H9 (cell line): ENCODE data around the gene FSTL4. TPM values are rescaled to one million over a fixed set of nuclear protein-coding genes. Genes with fewer than 3 reads are reported as not detected.

Experiments used
- DNase-seq: peaks from one replicate; pipeline ENCODE4 v3.0.0-alpha.2; 2017
- H2AFZ ChIP-seq: one replicate; pipeline ENCODE4 v1.6.1; 2013; ENCODE audit warnings: mild to moderate bottlenecking, low read length, control low read depth, moderate library complexity
- H2AK5ac ChIP-seq: 2 replicates; pipeline ENCODE4 v1.6.1; 2013; ENCODE audit warnings: low read length, control low read depth, mixed read lengths; ENCODE audit not compliant: insufficient read length
- H2BK120ac ChIP-seq: one replicate; pipeline ENCODE4 v1.6.1; 2013; ENCODE audit warnings: low read depth, mild to moderate bottlenecking, low read length, control low read depth, inconsistent platforms; ENCODE audit not compliant: poor library complexity, severe bottlenecking
- H2BK12ac ChIP-seq: 2 replicates; pipeline ENCODE4 v1.6.1; 2013; ENCODE audit warnings: low read length, control low read depth, mixed read lengths, low read depth; ENCODE audit not compliant: insufficient read length
- H2BK15ac ChIP-seq: 2 replicates; pipeline ENCODE4 v1.6.1; 2013; ENCODE audit warnings: low read depth, low read length, control low read depth
- H2BK20ac ChIP-seq: one replicate; pipeline ENCODE4 v1.6.1; 2013; ENCODE audit warnings: low read depth, mild to moderate bottlenecking, low read length, control low read depth, inconsistent platforms; ENCODE audit not compliant: poor library complexity, severe bottlenecking
- H2BK5ac ChIP-seq: 2 replicates; pipeline ENCODE4 v1.6.1; 2013; ENCODE audit warnings: low read length, control low read depth, mixed read lengths; ENCODE audit not compliant: insufficient read length
- H3K14ac ChIP-seq: 2 replicates; pipeline ENCODE4 v1.6.1; 2013; ENCODE audit warnings: low read length, control low read depth; ENCODE audit not compliant: insufficient read depth
- H3K18ac ChIP-seq: 2 replicates; pipeline ENCODE4 v1.6.1; 2013; ENCODE audit warnings: low read depth, mild to moderate bottlenecking, mixed read lengths, low read length, control low read depth; ENCODE audit not compliant: insufficient read length
- H3K23ac ChIP-seq: 2 replicates; pipeline ENCODE4 v1.6.1; 2013; ENCODE audit warnings: low read length, control low read depth, mixed read lengths, low read depth; ENCODE audit not compliant: insufficient read length
- H3K23me2 ChIP-seq: 2 replicates; pipeline ENCODE4 v1.6.1; 2013; ENCODE audit warnings: low read depth, mild to moderate bottlenecking, mixed read lengths, low read length, control low read depth; ENCODE audit not compliant: insufficient read length, poor library complexity, severe bottlenecking
- H3K27ac ChIP-seq: 2 replicates; pipeline ENCODE4 v1.5.1; 2013; ENCODE audit warnings: low read length, control low read depth, mixed read lengths, low read depth; ENCODE audit not compliant: insufficient read length
- H3K27me3 ChIP-seq: 2 replicates; pipeline ENCODE4 v1.6.1; 2013; ENCODE audit warnings: low read length, control low read depth, inconsistent platforms; ENCODE audit not compliant: insufficient read depth
- H3K4ac ChIP-seq: 2 replicates; pipeline ENCODE4 v1.6.1; 2013; ENCODE audit warnings: low read depth, mild to moderate bottlenecking, control low read depth, inconsistent platforms, low read length, moderate library complexity
- H3K4me1 ChIP-seq: 2 replicates; pipeline ENCODE4 v1.6.1; 2013; ENCODE audit warnings: low read length, control low read depth, inconsistent platforms; ENCODE audit not compliant: insufficient read depth
- H3K4me2 ChIP-seq: 2 replicates; pipeline ENCODE4 v1.6.1; 2013; ENCODE audit warnings: low read length, control low read depth, mixed read lengths; ENCODE audit not compliant: insufficient read length, insufficient read depth
- H3K56ac ChIP-seq: 2 replicates; pipeline ENCODE4 v1.6.1; 2013; ENCODE audit warnings: low read depth, mild to moderate bottlenecking, mixed read lengths, low read length, control low read depth; ENCODE audit not compliant: insufficient read length
- H3K79me1 ChIP-seq: 2 replicates; pipeline ENCODE4 v1.6.1; 2013; ENCODE audit warnings: low read depth, mild to moderate bottlenecking, moderate library complexity, low read length, control low read depth, inconsistent platforms; ENCODE audit not compliant: insufficient read depth, poor library complexity, severe bottlenecking
- H3K79me2 ChIP-seq: 2 replicates; pipeline ENCODE4 v1.6.1; 2013; ENCODE audit warnings: low read length, control low read depth, inconsistent platforms; ENCODE audit not compliant: insufficient read depth
- H3K9ac ChIP-seq: 2 replicates; pipeline ENCODE4 v1.6.1; 2013; ENCODE audit warnings: low read length, control low read depth, mixed read lengths; ENCODE audit not compliant: insufficient read length; ENCODE audit errors: extremely low read depth
- H3K9me3 ChIP-seq: one replicate; pipeline ENCODE4 v1.6.1; 2013; ENCODE audit warnings: low read depth, low read length, inconsistent platforms; ENCODE audit not compliant: control insufficient read depth
- H3T11ph ChIP-seq: one replicate; pipeline ENCODE4 v1.6.1; 2013; ENCODE audit warnings: mild to moderate bottlenecking, low read length, control low read depth, inconsistent platforms
- H4K20me1 ChIP-seq: one replicate; pipeline ENCODE4 v1.6.1; 2013; ENCODE audit not compliant: control insufficient read depth, insufficient read length, insufficient read depth
- H4K5ac ChIP-seq: 2 replicates; pipeline ENCODE4 v1.6.1; 2013; ENCODE audit warnings: low read depth, mild to moderate bottlenecking, mixed read lengths, low read length, control low read depth; ENCODE audit not compliant: insufficient read length
- H4K8ac ChIP-seq: replicated peaks from 2 replicates; pipeline ENCODE4 v1.6.1; 2013; ENCODE audit warnings: low read length, control low read depth, mixed read lengths, low read depth; ENCODE audit not compliant: insufficient read length
- H4K91ac ChIP-seq: 2 replicates; pipeline ENCODE4 v1.6.1; 2013; ENCODE audit warnings: low read depth, mild to moderate bottlenecking, moderate library complexity, mixed read lengths, low read length, control low read depth; ENCODE audit not compliant: insufficient read length
- H3K27ac Mint-ChIP-seq, 3 experiments: 2 replicates in 2 of 3; 3 replicates in 1 of 3; pipeline ENCODE4 v1.8.0; 2020 to 2021; ENCODE audit warnings: mixed read lengths in 3 of 3, mild to moderate bottlenecking in 1 of 3, moderate library complexity in 1 of 3
- H3K27me3 Mint-ChIP-seq: 2 replicates; pipeline ENCODE4 v1.8.0; 2021; ENCODE audit warnings: low read depth, mild to moderate bottlenecking, moderate library complexity, mixed read lengths
- H3K36me3 Mint-ChIP-seq, 3 experiments: 2 replicates in 2 of 3; 3 replicates in 1 of 3; pipeline ENCODE4 v1.8.0; 2020 to 2021; ENCODE audit warnings: low read depth in 3 of 3, mixed read lengths in 3 of 3; ENCODE audit not compliant: insufficient read depth in 1 of 3
- H3K4me1 Mint-ChIP-seq, 2 experiments: 2 replicates each; pipeline ENCODE4 v1.8.0; 2020; ENCODE audit warnings: mixed read lengths in 2 of 2
- H3K4me3 Mint-ChIP-seq, 2 experiments: 2 replicates in 1 of 2; 3 replicates in 1 of 2; pipeline ENCODE4 v1.8.0; 2020 to 2021; ENCODE audit warnings: mild to moderate bottlenecking in 2 of 2, mixed read lengths in 2 of 2, moderate library complexity in 1 of 2
- H3K9me3 Mint-ChIP-seq, 2 experiments: 2 replicates in 1 of 2; 3 replicates in 1 of 2; pipeline ENCODE4 v1.8.0; 2020; ENCODE audit warnings: mild to moderate bottlenecking in 2 of 2, mixed read lengths in 2 of 2, moderate library complexity in 1 of 2
- WGBS: extraction: QIAGEN DNeasy Blood & Tissue Kit; methylation state at CpG from one replicate; pipeline ENCODE4 v1.1.7; 2013; ENCODE audit warnings: missing lambda C conversion rate, low lambda C conversion rate, mixed read lengths; ENCODE audit not compliant: insufficient read length; ENCODE audit errors: extremely low coverage; 5-methylcytosine and 5-hydroxymethylcytosine counted together
- total RNA-seq: library from RNA; stranded (reverse); gene quantifications from 2 replicates; pipeline ENCODE4 v1.2.1, GENCODE V29; 2021
- TF ChIP-seq, protein P1 (sequence below): fragments of 200-600 bp; sonication (generic); conservative IDR thresholded peaks from 3 replicates; pipeline ENCODE4 v1.8.0; 2021; ENCODE audit warnings: antibody characterized with exemption, mild to moderate bottlenecking

The FSTL4 gene
- total RNA-seq, 1 experiment from 2014 or later: 5.7 TPM

DNA sequence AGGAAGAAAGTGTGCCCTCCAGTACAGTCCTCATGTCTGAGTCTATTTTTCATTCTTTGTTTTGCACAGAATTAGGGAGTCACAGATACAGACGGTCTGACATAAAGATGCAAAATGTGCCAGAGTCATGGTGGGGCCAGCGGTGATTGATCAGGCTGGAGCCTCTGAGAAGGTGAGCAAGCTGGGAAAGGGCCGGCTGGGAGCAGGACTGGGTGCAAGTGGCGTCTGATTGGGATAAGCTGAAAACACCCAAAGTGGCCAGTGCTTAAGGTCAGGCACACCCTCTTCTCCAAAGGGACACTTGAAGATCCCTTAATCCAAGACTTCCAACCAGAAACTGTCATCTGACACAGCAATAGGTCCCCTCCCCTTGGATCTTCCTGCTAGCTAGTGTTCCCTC, 32.6 kb downstream of the FSTL4 start:
- H3K4me1 ChIP-seq: no peaks in the 10 kb centered on the region

More for the DNA sequence above, 32.6 kb downstream of the FSTL4 start:
- Histone ChIP-seq H4K20me1 (no peaks in the 10 kb centered on the region), H2BK12ac (no peak overlapping the region), H3K27ac (no peak overlapping the region), H2BK20ac (no peak overlapping the region), H3K27me3 (no peaks in the 10 kb centered on the region), H4K5ac (no peak overlapping the region), H2BK15ac (no peak overlapping the region), H3K9me3 (no peaks in the 10 kb centered on the region), H3K23ac (no peak overlapping the region), H2BK5ac (no peak overlapping the region), H2AFZ (no peak overlapping the region), H2AK5ac (no peak overlapping the region), H3K4ac (no peak overlapping the region), H3K9ac (no peak overlapping the region), H3K79me2 (no peaks in the 10 kb centered on the region), H3K56ac (no peak overlapping the region), H3K79me1 (no peaks in the 10 kb centered on the region), H3K18ac (no peak overlapping the region), H2BK120ac (no peak overlapping the region), H4K8ac (no peak overlapping the region), H3K14ac (no peak overlapping the region), H3K4me2 (no peak overlapping the region), H3K23me2 (no peaks in the 10 kb centered on the region), H3T11ph (no peak overlapping the region), H4K91ac (no peak overlapping the region)
- WGBS: no CpG with 5 or more reads among the region's 4 CpGs
- no peak overlapping the region; a peak in 1 of 5 replicates for H3K4me3 Mint-ChIP-seq
- peaks cover 0 to 6% (median 3%) of the 10 kb centered on the region in 3 experiments; a peak in 5 of 7 replicates for H3K36me3 Mint-ChIP-seq
- H3K27me3 Mint-ChIP-seq: peaks cover 40% of the 10 kb centered on the region
- H3K9me3 Mint-ChIP-seq: peaks cover 0 to 2% of the 10 kb centered on the region in 2 experiments; a peak in 1 of 5 replicates
- no peak for DNase-seq
- no peak overlapping the region for H3K27ac Mint-ChIP-seq
- H3K4me1 Mint-ChIP-seq: peaks cover 7 to 30% of the 10 kb centered on the region in 2 experiments
- TF ChIP-seq, protein P1, sequence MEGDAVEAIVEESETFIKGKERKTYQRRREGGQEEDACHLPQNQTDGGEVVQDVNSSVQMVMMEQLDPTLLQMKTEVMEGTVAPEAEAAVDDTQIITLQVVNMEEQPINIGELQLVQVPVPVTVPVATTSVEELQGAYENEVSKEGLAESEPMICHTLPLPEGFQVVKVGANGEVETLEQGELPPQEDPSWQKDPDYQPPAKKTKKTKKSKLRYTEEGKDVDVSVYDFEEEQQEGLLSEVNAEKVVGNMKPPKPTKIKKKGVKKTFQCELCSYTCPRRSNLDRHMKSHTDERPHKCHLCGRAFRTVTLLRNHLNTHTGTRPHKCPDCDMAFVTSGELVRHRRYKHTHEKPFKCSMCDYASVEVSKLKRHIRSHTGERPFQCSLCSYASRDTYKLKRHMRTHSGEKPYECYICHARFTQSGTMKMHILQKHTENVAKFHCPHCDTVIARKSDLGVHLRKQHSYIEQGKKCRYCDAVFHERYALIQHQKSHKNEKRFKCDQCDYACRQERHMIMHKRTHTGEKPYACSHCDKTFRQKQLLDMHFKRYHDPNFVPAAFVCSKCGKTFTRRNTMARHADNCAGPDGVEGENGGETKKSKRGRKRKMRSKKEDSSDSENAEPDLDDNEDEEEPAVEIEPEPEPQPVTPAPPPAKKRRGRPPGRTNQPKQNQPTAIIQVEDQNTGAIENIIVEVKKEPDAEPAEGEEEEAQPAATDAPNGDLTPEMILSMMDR: no peak
